HFFc6 (cell line): ENCODE measurements around the gene CCNK. TPM values are rescaled to one million over a fixed set of nuclear protein-coding genes. Genes with fewer than 3 reads are reported as not detected.
A peak's percentile ranks its signal among the peaks of the same experiment; 100 is the strongest.

Experiments used
- DNase-seq: peaks from one replicate; pipeline ENCODE4 v3.0.0-alpha.2; 2018
- H3K27ac Mint-ChIP-seq: 2 replicates; pipeline ENCODE4 v1.8.0; 2020; ENCODE audit warnings: mild to moderate bottlenecking, mixed read lengths
- H3K27me3 Mint-ChIP-seq: 2 replicates; pipeline ENCODE4 v1.8.0; 2021; ENCODE audit warnings: mild to moderate bottlenecking, moderate library complexity, mixed read lengths; ENCODE audit not compliant: insufficient read depth
- H3K36me3 Mint-ChIP-seq: 2 replicates; pipeline ENCODE4 v1.8.0; 2021; ENCODE audit warnings: low read depth, mixed read lengths
- H3K4me1 Mint-ChIP-seq: 2 replicates; pipeline ENCODE4 v1.8.0; 2020; ENCODE audit warnings: low read depth, mixed read lengths
- H3K4me3 Mint-ChIP-seq: 2 replicates; pipeline ENCODE4 v1.8.0; 2020; ENCODE audit warnings: mild to moderate bottlenecking, moderate library complexity, mixed read lengths
- H3K9me3 Mint-ChIP-seq: 2 replicates; pipeline ENCODE4 v1.8.0; 2020; ENCODE audit warnings: mild to moderate bottlenecking, mixed read lengths
- total RNA-seq, 6 experiments: library from RNA; stranded (reverse); fragmentation: NEBNext Ultra II Directional; extraction: Animal tissue kit (Norgen Biotek cat#: 25700); gene quantifications; 2 replicates in 1 of 6; 3 replicates in 5 of 6; pipeline ENCODE4 v1.2.3, GENCODE V29; 2021
- TF ChIP-seq, protein P1 (sequence below): fragments of 200-600 bp; sonication (generic); IDR thresholded peaks from 2 replicates; pipeline ENCODE4 v1.5.0; 2021; ENCODE audit warnings: antibody characterized with exemption, mild to moderate bottlenecking

CCNK gene
- total RNA-seq, 6 experiments from 2014 or later: 74.9 to 93.1 (median 86.4) TPM

DNA sequence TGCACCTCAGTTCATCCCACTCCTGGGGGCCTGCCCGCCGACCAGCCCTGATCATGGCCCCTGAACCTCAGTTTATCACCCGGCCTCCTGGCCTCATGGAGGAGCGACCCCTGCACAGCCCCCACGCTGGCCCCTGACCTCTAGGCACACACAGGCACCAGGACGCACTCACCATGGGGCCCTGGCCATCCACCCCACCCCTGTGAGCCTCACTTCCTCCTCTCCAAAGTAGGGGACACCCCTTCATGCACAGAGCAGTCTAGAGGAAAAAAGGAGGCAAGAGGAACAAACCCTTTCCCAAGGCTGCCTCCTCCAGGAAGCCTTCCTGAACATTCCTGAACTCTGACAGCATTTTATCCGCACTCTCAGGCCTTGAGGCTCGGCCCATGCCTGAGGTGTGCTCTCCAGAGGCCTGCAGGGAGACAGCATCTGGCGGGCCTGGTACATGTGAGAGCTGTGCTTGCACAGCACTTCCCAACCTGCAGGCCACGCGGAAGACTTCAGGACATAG, 39.4 kb downstream of the CCNK start:
- H3K4me3 Mint-ChIP-seq: no peak overlapping the region
- peaks cover 36% of the 10 kb centered on the region for H3K4me1 Mint-ChIP-seq
- TF ChIP-seq, protein P1, sequence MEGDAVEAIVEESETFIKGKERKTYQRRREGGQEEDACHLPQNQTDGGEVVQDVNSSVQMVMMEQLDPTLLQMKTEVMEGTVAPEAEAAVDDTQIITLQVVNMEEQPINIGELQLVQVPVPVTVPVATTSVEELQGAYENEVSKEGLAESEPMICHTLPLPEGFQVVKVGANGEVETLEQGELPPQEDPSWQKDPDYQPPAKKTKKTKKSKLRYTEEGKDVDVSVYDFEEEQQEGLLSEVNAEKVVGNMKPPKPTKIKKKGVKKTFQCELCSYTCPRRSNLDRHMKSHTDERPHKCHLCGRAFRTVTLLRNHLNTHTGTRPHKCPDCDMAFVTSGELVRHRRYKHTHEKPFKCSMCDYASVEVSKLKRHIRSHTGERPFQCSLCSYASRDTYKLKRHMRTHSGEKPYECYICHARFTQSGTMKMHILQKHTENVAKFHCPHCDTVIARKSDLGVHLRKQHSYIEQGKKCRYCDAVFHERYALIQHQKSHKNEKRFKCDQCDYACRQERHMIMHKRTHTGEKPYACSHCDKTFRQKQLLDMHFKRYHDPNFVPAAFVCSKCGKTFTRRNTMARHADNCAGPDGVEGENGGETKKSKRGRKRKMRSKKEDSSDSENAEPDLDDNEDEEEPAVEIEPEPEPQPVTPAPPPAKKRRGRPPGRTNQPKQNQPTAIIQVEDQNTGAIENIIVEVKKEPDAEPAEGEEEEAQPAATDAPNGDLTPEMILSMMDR: no peak
- DNase-seq: no peak
- H3K27ac Mint-ChIP-seq: peak overlapping the region; percentile 38; the same call in 1 of the 2 replicates
- peaks cover 5% of the 10 kb centered on the region; the same call in 1 of the 2 replicates for H3K36me3 Mint-ChIP-seq
- H3K9me3 Mint-ChIP-seq: no peaks in the 10 kb centered on the region
- H3K27me3 Mint-ChIP-seq: no peaks in the 10 kb centered on the region; the same call in 1 of the 2 replicates

DNA sequence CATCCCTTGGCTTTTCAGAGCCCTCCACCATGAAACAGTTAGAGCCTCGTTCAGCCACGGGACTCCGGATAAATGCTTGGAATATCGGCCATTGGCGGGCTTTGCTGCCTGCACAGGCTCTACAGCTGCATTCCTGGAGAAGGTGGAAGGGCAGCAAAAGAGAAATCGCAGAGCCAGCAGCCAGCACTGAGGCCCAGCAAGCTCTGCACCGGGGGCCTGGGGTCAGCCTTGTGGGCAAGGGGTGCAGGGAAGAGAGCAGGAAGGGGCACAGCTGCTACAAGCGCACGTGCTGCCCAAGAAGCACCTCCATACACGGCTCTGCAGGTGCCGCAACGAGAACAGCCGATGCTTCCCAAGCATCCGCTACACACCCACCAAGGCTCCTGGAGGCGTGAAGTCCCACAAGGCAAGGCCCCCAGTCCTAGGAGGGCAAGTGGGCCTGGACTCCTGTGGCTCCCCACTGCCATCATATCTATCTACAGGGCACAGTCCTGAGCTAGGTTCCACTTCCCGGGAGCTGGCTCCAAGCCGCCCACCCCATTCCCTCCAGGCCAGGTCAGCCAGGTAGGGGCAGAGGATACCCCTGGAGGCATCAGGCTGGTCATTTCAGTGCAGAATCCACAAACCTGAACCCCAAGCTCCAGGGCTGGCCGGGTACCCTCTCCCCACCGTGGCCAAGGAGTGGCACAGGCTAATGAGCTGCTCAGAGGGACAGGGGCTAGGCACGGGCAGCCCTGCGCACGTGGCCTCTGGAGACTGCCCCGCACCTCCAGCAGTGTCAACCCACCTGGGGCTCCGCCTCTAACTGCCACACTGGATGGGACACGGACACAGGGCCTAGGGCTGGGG, 40.2 kb downstream of the CCNK start:
- H3K4me1 Mint-ChIP-seq: peaks cover 36% of the 10 kb centered on the region
- H3K27ac Mint-ChIP-seq: 0 out of 2 replicates have a peak overlapping the region, but pooled peaks have one; percentile 38
- no peaks in the 10 kb centered on the region for H3K9me3 Mint-ChIP-seq
- TF ChIP-seq, protein P1: no peak
- H3K36me3 Mint-ChIP-seq: peaks cover 5% of the 10 kb centered on the region; the same call in 1 of the 2 replicates
- DNase-seq: no peak
- H3K4me3 Mint-ChIP-seq: no peak overlapping the region
- no peaks in the 10 kb centered on the region; the same call in 1 of the 2 replicates for H3K27me3 Mint-ChIP-seq

DNA sequence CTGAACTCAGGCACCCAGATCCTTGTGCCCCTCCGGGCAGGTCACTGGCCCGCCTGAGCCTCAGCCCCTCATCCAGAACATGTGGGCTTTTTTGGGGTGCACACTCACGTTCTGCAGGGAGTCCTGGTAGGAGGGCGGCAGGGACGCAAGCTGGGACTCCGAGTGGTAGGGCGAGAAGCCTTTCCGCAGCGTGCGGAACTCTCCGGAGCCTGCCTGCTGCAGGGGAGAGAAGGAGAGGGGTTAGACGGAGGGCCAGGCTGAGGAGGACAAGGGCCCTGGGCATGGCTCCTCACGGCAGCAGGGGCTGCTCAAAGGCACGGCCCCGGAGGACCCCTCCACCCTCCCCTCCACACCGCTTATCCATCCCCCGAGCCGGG, 40.8 kb downstream of the CCNK start:
- Mint-ChIP-seq H3K4me1 (peaks cover 37% of the 10 kb centered on the region), H3K27ac (peak overlapping the region; percentile 73), H3K27me3 (no peaks in the 10 kb centered on the region; the same call in 1 of the 2 replicates), H3K36me3 (peaks cover 5% of the 10 kb centered on the region; the same call in 1 of the 2 replicates), H3K9me3 (no peaks in the 10 kb centered on the region), H3K4me3 (no peak overlapping the region)
- TF ChIP-seq, protein P1: no peak
- no peak for DNase-seq

DNA sequence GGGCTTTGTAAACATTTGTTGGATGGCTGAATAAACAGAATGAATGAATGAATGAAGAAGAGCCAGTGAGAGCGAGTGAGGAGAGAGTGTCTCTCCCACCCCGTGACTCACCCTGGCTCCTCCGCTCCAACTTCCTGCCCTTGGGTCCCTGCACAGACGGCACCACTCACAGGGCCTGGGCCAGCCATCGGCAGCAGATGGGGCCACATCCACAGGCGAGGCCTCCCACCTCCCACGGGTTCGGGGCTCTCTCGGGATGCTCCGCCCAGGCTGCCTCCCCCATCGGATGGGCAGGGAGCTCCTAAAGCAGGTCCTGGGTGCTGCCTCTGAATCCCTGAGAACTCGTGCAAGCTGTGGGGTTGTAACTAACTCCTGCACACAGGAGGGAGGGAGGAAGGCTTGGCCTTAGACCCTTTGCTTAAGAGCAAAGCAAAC, 41.3 kb downstream of the CCNK start:
- Mint-ChIP-seq H3K9me3 (no peaks in the 10 kb centered on the region), H3K4me1 (peaks cover 42% of the 10 kb centered on the region), H3K27me3 (no peaks in the 10 kb centered on the region; the same call in 1 of the 2 replicates), H3K36me3 (peaks cover 5% of the 10 kb centered on the region; the same call in 1 of the 2 replicates), H3K4me3 (peak overlapping the region; percentile 24), H3K27ac (peak overlapping the region; percentile 73)
- TF ChIP-seq, protein P1: no peak; the same call in 1 of the 2 replicates
- peak; percentile 56 for DNase-seq

DNA sequence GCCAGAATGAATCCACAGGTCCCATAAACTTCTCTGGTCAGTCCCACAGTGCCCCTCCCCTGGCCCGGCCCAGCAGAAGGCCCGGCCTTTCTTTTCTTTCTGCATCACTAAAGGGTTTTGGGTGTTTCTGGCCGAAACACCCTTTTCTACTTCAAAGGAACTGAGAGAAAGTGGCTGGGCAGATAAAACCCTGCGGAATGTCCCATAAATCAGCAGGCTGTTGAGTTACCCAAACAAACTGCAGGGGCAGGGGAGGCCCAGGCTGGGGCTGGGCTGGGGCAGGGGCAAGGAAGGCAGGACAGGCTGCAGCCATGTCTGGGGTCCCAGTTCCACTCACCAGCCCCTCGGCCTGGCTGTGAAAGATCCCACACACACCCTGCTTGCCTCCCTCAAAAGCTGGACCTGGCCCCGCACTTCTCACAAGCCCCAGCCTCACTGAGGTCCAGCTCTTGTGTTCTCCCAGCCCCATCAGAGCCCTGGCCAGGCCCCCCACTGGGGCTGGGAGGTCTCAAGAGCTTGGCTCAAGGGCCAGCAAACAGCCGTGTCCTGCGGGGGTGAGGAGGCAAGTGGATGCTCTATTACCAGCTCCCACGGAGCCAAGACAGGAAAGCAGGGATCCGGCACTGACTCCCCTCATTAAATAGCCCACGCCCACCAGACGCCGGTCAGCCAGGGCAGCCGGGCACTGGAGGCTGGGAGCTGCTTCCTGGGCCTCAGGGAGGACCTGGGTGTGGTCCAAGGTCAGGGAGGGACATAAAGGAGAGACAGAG, 41.9 kb downstream of the CCNK start:
- Mint-ChIP-seq H3K36me3 (peaks cover 5% of the 10 kb centered on the region; the same call in 1 of the 2 replicates), H3K27ac (peak overlapping the region; percentile 73), H3K9me3 (no peaks in the 10 kb centered on the region), H3K27me3 (no peaks in the 10 kb centered on the region; the same call in 1 of the 2 replicates), H3K4me1 (peaks cover 42% of the 10 kb centered on the region), H3K4me3 (peak overlapping the region; percentile 28; the same call in 1 of the 2 replicates)
- TF ChIP-seq, protein P1: no peak
- DNase-seq: peak; percentile 30
